OCI-LY7 (cell line): Measurements from ENCODE around the gene KRT6A.

Source experiments
- EZH2phosphoT487 ChIP-seq: fragments of 200-600 bp; sonication (generic); IDR thresholded peaks from 2 replicates; pipeline ENCODE4 v1.6.1; 2018; ENCODE audit warnings: low read depth, borderline replicate concordance, mild to moderate bottlenecking, mixed run types, antibody characterized with exemption, low read length, moderate library complexity, mixed read lengths
- TF ChIP-seq, protein P1 (sequence below): fragments of 200-600 bp; sonication (generic); conservative IDR thresholded peaks from 2 replicates; pipeline ENCODE4 v1.5.1; 2014; ENCODE audit warnings: mild to moderate bottlenecking, antibody characterized with exemption, low read length, moderate library complexity, mixed read lengths

DNA sequence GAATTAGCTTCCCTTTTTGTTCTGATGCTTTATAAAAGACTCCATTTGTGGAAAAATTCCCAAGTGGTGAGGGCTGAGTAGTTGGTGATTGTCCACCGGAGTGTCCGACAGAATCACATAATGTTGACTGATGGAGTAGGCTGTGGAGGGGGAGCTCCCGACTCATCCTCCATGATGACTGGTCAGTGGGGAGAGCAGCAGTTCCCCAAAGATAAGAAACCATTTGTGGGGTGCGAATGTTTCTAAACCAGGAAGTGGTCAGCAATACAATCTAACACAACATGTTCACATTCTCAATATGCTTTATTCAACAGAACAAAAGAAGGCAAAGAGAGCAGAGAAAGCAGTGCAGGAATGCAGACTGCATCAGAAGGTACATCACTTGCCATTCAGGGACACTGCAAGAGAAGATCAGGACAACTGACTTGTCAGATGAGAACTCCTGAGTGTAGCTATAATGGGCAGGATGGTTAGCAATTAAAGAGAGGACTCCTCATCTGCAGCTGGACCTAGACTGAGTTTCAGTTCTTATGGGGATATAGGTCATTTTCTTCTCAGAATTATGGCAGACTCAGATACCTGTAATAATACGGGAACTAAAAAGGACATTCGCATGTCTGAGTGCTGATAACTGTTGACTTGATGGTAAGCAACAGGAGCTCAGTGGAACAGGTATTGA, 46.6 kb downstream of the KRT6A start:
- TF ChIP-seq, protein P1, sequence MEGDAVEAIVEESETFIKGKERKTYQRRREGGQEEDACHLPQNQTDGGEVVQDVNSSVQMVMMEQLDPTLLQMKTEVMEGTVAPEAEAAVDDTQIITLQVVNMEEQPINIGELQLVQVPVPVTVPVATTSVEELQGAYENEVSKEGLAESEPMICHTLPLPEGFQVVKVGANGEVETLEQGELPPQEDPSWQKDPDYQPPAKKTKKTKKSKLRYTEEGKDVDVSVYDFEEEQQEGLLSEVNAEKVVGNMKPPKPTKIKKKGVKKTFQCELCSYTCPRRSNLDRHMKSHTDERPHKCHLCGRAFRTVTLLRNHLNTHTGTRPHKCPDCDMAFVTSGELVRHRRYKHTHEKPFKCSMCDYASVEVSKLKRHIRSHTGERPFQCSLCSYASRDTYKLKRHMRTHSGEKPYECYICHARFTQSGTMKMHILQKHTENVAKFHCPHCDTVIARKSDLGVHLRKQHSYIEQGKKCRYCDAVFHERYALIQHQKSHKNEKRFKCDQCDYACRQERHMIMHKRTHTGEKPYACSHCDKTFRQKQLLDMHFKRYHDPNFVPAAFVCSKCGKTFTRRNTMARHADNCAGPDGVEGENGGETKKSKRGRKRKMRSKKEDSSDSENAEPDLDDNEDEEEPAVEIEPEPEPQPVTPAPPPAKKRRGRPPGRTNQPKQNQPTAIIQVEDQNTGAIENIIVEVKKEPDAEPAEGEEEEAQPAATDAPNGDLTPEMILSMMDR, result no peak
- no peak for TF ChIP-seq EZH2phosphoT487
